ENCODE data around the gene SNRPD1.

GRCh38 chr18:21599585-21600525 is 12.3 kb upstream of the SNRPD1 start:
- TF ChIP-seq, protein P1, sequence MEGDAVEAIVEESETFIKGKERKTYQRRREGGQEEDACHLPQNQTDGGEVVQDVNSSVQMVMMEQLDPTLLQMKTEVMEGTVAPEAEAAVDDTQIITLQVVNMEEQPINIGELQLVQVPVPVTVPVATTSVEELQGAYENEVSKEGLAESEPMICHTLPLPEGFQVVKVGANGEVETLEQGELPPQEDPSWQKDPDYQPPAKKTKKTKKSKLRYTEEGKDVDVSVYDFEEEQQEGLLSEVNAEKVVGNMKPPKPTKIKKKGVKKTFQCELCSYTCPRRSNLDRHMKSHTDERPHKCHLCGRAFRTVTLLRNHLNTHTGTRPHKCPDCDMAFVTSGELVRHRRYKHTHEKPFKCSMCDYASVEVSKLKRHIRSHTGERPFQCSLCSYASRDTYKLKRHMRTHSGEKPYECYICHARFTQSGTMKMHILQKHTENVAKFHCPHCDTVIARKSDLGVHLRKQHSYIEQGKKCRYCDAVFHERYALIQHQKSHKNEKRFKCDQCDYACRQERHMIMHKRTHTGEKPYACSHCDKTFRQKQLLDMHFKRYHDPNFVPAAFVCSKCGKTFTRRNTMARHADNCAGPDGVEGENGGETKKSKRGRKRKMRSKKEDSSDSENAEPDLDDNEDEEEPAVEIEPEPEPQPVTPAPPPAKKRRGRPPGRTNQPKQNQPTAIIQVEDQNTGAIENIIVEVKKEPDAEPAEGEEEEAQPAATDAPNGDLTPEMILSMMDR (conservative IDR thresholded peaks at IDR 0.05; ENCODE audit: low read depth in 2 of 2) = 0 out of 4 replicates have a peak, but pooled peaks of 1 of the 2 experiments have one; percentile 11
- TF ChIP-seq JUNB (IDR thresholded peaks at IDR 0.05; ENCODE audit: unreplicated experiment) (no peak), POLR2AphosphoS5 (IDR thresholded peaks at IDR 0.05; ENCODE audit: low read depth) (no peak), EZH2 (IDR thresholded peaks at IDR 0.05; ENCODE audit: low read depth, unreplicated experiment) (no peak), ZNF462 (CRISPR knock-in tag; IDR thresholded peaks at IDR 0.05) (no peak), EZH2phosphoT487 (IDR thresholded peaks at IDR 0.05; ENCODE audit: unreplicated experiment) (no peak), REST (IDR thresholded peaks at IDR 0.05; ENCODE audit: unreplicated experiment) (no peak), NANOG (IDR thresholded peaks at IDR 0.05; ENCODE audit: borderline replicate concordance) (no peak), ZNF114 (CRISPR knock-in tag; IDR thresholded peaks at IDR 0.05) (no peak), STAT1 (IDR thresholded peaks at IDR 0.05; ENCODE audit: unreplicated experiment) (no peak), CREB1 (CRISPR knock-in tag; IDR thresholded peaks at IDR 0.05; ENCODE audit: low read depth) (no peak; the same call in 1 of the 2 replicates)
- TF ChIP-seq, protein P2, sequence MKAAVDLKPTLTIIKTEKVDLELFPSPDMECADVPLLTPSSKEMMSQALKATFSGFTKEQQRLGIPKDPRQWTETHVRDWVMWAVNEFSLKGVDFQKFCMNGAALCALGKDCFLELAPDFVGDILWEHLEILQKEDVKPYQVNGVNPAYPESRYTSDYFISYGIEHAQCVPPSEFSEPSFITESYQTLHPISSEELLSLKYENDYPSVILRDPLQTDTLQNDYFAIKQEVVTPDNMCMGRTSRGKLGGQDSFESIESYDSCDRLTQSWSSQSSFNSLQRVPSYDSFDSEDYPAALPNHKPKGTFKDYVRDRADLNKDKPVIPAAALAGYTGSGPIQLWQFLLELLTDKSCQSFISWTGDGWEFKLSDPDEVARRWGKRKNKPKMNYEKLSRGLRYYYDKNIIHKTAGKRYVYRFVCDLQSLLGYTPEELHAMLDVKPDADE (IDR thresholded peaks at IDR 0.05) = no peak

All from GM23338 (cell line).